GM19452 (cell line): ENCODE data around the gene SPTBN4.
"Not testable (repeated sequence)": the region's sequence is repeated elsewhere in the genome, so short reads cannot be mapped to it uniquely, and the experiment has no call there.

Source experiments
- ATAC-seq: cut with Tn5 transposase; IDR thresholded peaks from one replicate; pipeline ENCODE4 v1.9.1; 2021; ENCODE audit not compliant: unreplicated experiment

Gene SPTBN4

GRCh38 chr19:40441719-40442253, 25.0 kb upstream of the SPTBN4 start:
- ATAC-seq, result no peak

DNA sequence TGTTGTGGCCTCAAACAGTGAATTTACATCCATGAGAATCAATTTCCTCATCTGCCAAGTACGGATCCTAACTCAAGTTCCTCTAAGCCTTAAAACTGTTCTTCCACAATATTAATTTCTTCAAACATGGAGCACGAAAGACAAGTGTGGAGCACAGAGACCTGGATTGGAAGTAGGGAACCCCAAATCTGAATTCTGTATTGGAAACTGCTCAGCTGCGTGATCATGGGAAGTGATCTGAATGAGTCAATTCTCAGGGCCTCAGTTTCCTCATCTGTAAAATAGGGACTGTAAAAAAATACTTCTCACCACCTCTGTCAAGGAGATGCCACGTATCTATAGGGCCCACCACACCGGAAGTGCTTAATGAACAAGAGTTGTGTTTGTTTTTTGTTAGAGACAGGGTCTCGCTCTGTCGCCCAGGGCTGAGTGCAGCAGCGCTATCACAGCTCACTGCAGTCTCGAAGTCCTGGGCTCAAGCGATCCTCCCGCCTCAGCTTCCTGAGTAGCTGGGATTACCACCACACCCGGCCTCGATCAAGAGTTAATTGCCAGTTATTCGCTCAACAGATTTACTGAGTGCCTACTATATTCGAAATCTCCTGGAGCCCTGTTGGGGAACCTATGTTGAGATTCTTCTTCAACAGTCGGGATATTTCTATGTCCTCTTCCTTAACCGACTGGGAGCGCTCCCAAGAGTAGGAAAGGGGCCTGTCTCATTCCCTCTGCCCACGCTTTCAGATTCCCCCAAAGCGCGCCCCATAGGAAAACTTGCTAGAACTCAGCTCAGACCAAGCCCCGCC, 24.3 kb upstream of the SPTBN4 start:
- no peak for ATAC-seq

GRCh38 chr19:40443131-40443999, 23.4 kb upstream of the SPTBN4 start:
- ATAC-seq, result peak; percentile 61

DNA sequence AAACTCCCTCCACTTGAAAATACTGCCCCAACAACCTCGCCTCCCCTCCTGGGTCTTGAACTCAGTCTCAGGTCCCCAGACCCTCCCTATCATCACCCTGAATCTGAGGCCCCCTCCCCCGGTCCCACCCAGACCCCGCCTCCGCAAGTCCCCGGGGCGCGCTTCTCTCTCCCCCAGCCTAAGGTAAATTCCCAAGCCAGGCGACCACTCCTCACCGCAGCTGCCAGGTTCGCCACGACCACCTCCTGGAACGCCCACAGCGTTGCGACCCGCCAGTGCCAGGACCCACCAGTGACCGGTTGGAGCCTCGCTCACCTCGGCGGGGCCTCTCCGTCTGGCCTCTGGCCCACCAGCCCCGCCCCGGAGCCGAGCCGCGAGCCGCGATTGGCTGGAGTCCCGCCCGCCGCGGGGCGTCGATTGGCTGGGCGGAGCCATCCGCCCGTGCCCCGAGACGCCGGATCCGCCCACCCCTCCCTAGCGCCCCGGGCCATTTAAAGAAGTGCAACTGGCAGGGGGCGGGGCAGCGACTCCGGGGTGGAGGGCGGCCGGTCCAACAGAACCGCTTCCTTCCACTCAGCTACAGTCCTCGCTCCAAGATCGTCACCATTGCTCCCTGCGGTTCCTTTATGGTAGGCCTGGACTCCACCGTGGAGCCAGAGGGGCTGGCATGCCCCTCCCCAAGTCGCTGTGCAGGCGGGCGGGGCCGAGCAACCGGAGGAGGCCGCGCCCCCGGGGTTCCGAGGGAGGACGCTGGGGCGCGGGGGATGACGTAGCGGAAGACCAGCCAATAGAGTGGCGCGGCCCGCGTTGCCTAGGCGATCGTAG, 22.6 kb upstream of the SPTBN4 start, which contains the start of gene SERTAD3:
TSS of gene SERTAD3 (minus strand) at position 336 of the 825 bp plus-strand sequence. CDS start 2,255 bp downstream, outside the sequence.
- ATAC-seq, result peak; percentile 65

GRCh38 chr19:40444825-40445312, 21.9 kb upstream of the SPTBN4 start:
- ATAC-seq, result no peak

- ATAC-seq, result no peak
These were observed 21.0 kb upstream of the SPTBN4 start for GRCh38 chr19:40445780-40446262.

DNA sequence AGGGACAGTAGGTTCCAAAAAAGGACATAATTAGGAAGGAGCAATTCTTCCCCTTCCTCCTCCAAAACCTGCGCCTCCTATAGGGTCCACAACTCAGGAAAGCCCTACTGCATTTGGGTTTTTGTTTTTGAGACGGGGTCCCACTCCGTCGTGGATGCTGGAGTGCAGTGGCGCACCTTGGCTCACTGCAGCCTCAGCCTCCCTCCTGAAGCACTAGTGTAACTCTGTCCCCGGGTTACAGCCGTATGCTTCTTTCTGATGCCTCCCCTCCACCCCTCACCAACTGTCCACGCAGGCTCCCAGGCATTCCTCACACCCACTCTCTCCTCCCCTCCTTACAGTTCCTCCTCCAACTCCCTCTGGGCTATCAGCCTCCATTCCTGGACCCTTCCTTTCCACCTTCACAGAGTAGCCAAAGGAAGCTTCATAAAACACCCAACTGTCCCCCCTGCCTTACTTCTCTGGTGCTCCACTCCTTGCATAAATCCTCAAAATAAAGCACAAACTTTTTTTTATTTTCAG, 20.5 kb upstream of the SPTBN4 start:
- no peak for ATAC-seq

DNA sequence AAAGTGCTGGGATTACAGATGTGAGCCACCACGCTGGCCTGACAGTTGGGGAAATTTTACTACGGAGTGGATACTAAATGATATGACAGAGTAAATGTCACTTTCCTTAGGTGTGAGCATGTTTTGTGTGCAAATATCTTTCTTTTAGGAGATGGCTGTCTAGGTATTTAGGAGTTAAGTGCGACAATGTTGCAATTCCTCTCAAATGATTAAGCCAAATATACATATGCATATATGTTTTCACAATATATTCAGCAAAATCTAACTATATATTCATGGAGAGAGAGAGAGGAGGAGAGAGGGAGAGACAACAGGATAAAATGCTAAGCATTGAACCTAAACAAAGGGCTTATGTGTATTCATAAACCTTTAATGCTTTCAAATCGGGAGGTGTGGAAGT, 17.3 kb upstream of the SPTBN4 start:
- ATAC-seq, result no peak

DNA sequence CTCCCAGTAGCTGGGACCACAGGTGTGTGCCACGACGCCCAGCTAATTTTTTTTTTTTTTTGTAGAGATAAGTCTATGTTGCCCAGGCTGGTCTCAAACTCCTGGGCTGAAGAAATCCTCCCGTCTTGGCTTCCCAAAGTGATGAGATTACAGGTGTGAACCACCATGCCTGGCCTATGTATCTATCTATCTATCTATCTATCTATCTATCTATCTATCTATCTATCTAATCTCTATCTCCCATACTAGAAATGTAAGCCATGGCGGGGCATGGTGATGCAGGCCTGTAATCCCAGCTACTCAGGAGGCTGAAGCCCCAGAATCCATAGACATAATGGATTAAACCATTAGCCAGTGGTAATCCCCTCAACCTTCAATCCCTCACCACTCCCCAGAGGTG, 16.1 kb upstream of the SPTBN4 start:
- ATAC-seq, result no peak

DNA sequence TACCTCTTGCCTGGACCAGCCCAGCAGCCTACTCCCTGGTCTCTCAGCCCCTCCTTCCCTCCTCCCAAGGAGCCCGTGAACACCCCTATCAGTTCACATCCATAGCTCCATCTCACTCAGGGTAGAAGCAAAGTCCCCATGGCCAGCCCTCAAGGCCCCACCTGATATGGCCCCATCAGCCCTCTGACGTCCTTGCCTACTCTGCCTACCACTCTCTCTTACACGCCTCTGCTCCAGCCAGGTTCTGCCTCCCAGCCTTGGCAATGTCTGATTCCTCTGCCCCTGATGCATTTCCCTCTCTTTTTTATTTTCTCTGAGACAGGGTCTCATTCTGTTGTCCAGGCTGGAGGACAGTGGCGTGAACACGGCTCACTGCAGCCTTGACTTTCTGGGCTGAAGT, 14.8 kb upstream of the SPTBN4 start:
- no peak for ATAC-seq

- no peak for ATAC-seq
These were observed 13.6 kb upstream of the SPTBN4 start for GRCh38 chr19:40453151-40453735.

DNA sequence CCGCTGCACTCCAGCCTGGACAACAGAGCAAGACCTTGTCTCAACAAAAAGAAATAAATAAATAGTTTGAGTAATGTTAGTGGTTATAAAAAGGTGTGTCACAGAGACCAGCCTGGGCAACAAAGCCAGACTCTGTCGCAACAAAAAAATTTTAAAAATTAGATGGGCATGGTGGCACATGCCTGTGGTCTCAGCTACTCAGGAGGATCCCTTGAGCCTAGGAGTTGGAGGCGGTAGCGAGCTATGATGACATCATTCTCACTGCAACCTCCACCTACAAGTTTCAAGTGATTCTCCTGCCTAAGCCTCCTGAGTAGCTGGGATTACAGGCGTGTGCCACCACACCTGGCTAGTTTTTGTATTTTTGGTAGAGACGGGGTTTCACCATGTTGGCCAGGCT, 12.9 kb upstream of the SPTBN4 start:
- ATAC-seq, result not testable (repeated sequence)

GRCh38 chr19:40457048-40457447, 9.8 kb upstream of the SPTBN4 start:
- no peak for ATAC-seq

DNA sequence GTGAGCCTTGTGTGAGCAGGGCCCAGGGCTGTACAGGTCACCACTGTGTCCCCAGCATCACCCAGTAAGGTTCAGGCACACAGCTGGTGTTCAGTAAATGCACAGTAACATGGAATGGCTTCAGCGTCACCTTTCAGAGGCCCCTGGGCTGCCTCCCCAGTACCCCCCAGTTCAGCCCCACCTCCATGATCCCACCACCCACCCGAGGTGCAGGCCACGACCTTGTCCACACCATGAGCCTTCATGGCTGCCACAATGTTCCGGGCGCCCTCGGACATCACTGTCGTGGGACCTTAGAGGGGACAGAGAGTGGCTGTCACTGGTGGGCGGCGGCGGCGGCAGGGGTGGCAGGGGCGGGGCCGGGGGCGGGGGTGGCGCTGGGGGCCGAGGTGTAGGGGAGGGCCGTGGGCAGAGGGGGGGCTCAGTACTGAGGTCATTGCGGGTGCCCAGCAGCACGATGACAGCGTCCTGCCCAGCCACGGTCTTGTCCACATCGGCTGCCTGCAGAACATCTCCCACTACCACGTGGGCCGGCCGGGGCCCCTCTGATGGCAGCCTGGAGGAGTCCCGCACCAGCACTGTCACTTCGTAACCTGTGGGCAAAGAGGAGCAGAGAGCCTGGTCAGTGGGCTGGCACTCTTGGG, 8.7 kb upstream of the SPTBN4 start:
- no peak for ATAC-seq

DNA sequence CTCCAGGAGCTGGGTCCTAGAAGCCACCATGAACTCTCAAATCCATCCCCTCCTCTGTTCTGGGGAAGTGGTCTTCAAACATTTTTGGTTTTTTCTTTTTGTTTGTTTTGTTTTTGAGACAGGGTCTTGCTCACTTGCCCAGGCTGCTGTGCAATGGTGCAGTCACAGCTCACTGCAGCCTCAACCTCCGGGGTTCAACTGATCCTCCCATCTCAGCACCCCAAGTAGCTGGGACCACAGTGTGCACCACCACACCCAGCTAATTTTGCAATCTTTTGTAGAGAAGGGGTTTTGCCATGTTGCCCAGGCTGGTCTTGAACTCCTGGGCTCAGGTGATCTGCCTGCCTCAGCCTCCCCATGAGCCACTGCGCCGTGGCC, 8.2 kb upstream of the SPTBN4 start:
- no peak for ATAC-seq

DNA sequence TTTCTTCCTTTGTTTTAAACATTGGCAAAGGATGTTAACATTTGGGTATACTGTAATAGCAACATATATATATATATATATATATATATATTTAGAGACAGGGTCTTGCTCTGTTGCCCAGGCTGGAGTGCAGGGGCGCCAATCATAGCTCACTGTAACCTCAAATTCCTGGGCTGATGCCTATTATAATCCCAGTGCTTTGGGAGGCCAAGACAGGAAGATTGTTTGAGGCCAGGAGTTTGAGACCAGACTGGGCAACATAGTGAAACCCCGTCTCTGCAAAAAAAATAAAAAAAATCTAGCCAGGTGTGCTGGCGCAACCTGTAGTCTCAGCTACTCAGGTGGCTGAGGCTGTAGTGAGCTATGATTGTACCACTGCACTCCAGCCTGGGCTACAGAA, 6.6 kb upstream of the SPTBN4 start:
- ATAC-seq, result no peak

DNA sequence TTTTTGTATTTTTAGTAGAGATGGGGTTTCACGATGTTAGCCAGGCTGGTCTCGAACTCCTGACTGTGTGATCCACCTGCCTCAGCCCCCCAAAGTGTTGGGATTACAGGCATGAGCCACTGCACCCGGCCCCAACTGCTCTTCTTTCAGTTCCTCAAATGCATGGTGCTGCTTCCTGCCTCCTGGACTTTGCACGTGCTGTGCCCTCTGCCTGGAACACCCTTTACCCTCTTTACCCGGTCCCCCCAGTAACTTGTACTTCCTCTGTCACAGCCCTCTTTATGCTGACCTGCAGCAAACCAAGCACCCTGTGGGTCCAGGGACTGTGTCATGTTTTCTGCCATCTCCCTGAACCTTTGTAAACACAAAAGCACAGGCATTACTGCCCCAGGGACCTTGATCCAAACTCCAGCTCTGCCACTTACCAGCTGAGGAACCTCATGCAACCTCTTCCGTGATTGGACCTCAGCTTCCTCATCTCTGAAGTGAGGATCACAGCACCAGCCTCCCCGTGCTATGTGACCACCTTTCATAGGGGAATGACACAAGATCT, 5.1 kb upstream of the SPTBN4 start:
- no peak for ATAC-seq

DNA sequence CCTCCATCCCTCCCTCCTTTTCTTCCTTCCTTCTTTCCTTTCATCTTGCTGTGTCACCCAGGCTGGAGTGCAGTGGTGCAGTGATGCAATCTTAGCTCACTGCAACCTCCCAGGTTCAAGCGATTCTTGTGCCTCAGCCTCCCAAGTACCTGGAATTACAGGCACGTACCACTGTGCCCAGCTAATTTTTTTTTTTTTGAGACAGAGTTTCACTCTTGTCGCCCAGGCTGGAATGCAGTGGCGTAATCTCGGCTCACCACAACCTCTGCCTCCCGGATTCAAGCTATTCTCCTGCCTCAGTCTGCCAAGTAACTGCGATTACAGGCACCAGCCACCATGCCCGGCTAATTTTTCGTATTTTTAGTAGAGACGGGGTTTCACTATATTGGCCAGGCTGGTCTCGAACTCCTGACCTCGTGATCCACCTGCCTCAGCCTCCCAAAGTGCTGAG, 3.2 kb upstream of the SPTBN4 start:
- not testable (repeated sequence) for ATAC-seq
